Testis (tissue), 3 donors: Measurements from ENCODE around the gene MYL10. TPM values are rescaled to one million over a fixed set of nuclear protein-coding genes. Genes with fewer than 3 reads are reported as not detected.

Experiments
- DNase-seq: peaks from one replicate; pipeline ENCODE4 v3.0.0-alpha.2; 2019
- H3K27ac ChIP-seq, 2 donors: fragments of 200-600 bp; sonication (generic); one replicate each; pipeline ENCODE4 v1.5.1; 2019
- H3K27me3 ChIP-seq: fragments of 200-600 bp; sonication (generic); one replicate; pipeline ENCODE4 v1.5.1; 2019
- H3K36me3 ChIP-seq: fragments of 200-600 bp; sonication (generic); one replicate; pipeline ENCODE4 v1.5.1; 2017; ENCODE audit warnings: low read depth; ENCODE audit errors: missing control alignments
- H3K4me1 ChIP-seq: fragments of 200-600 bp; sonication (generic); one replicate; pipeline ENCODE4 v1.5.1; 2019
- H3K4me3 ChIP-seq, 2 donors: fragments of 200-600 bp; sonication (generic); one replicate each; pipeline ENCODE4 v1.5.1; 2017 to 2019
- H3K9me3 ChIP-seq: fragments of 200-600 bp; sonication (generic); one replicate; pipeline ENCODE4 v1.5.1; 2017
- POLR2A ChIP-seq: fragments of 450-650 bp; IDR thresholded peaks from one replicate; pipeline ENCODE4 v1.6.1; 2017; ENCODE audit warnings: antibody characterized with exemption, mild to moderate bottlenecking, moderate library complexity
- WGBS, 2 donors: methylation state at CpG; one replicate each; pipeline ENCODE4 v1.1.5; 2018; 5-methylcytosine and 5-hydroxymethylcytosine counted together
- intact Hi-C: fragments of 100-400 bp; cut with DNase I; formaldehyde crosslinking; loops from one replicate; pipeline ENCODE4 v1.15.1; 2023; ENCODE audit warnings: low total_unique reads
- polyA plus RNA-seq: library from polyadenylated mRNA; stranded (reverse); fragments of 350-450 nt; fragmentation: Illumina TruSeq; extraction: RNeasy Lipid Tissue Mini Kit (QIAGEN cat#74804); gene quantifications from one replicate; pipeline ENCODE4 v1.2.3, GENCODE V29; 2014; ENCODE audit warnings: low read depth, low replicate concordance; ENCODE audit not compliant: insufficient read depth
- total RNA-seq, 2 donors: library from RNA; depleted of rRNA; stranded (reverse); fragments of >200 nt; gene quantifications; one replicate each; pipeline ENCODE4 v1.2.3, GENCODE V29; 2016
- TF ChIP-seq, protein P1 (sequence below), 3 experiments: fragments of 450-650 bp in 2 of 3; fragments of 200-600 bp in 1 of 3; sonication (generic) in 1 of 3; IDR thresholded peaks; one replicate each; pipeline ENCODE4 v1.5.1; 2016 to 2019; ENCODE audit warnings: antibody characterized with exemption in 3 of 3, mild to moderate bottlenecking in 2 of 3, moderate library complexity in 1 of 3

MYL10 gene
- total and polyA plus RNA-seq, 3 donors from 2014 or later, result not detected

DNA sequence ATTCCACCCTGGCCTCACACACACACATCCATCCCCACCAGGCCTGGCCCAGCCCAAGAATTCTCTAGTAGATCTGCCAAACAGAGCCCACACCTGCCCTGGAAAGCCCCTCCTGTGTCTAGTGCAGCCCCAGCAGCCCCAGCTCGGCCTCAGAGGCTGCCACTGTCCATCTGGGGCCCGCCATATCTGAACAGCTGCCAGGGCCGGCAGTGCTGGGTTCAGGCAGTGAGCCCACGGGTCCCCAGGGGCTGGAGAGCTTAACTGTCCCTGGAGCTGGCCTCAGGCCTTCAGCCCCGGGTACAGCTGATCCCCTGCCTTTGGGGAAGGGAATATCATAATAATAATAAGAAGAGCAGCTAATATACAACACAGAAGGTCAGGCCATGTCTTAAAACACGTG, 574 bp downstream of the MYL10 start:
- TF ChIP-seq, protein P1, sequence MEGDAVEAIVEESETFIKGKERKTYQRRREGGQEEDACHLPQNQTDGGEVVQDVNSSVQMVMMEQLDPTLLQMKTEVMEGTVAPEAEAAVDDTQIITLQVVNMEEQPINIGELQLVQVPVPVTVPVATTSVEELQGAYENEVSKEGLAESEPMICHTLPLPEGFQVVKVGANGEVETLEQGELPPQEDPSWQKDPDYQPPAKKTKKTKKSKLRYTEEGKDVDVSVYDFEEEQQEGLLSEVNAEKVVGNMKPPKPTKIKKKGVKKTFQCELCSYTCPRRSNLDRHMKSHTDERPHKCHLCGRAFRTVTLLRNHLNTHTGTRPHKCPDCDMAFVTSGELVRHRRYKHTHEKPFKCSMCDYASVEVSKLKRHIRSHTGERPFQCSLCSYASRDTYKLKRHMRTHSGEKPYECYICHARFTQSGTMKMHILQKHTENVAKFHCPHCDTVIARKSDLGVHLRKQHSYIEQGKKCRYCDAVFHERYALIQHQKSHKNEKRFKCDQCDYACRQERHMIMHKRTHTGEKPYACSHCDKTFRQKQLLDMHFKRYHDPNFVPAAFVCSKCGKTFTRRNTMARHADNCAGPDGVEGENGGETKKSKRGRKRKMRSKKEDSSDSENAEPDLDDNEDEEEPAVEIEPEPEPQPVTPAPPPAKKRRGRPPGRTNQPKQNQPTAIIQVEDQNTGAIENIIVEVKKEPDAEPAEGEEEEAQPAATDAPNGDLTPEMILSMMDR (IDR thresholded peaks at IDR 0.05), result no peak
- no peak for TF ChIP-seq POLR2A
- no peak for DNase-seq
- intact Hi-C loops, result no loop called here

DNA sequence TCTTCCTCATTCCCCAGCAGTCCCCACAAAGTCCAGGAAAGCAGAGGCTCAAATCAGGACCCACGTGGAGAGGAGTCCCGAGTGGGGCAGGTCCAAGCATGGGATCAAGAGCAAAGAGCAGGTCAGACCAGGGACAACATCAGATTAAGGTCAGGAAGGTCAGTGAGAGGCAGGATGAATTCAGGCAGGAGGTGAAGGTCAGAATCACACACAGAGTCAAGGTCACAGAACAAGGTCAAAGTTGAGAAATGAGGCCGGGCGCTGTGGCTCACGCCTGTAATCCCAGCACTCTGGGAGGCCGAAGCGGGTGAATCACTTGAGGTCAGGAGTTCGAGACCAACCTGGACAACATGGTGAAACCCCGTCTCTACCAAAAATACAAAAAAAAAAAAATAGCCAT, 2.3 kb downstream of the MYL10 start:
- H3K27ac ChIP-seq, result no peak overlapping the region
- WGBS, 2 donors, result 72 to 83% methylated on average over 9 of the region's 9 CpGs
- no peak for TF ChIP-seq POLR2A
- TF ChIP-seq, protein P1 (IDR thresholded peaks at IDR 0.05), result no peak
- H3K27me3 ChIP-seq, result no peaks in the 10 kb centered on the region
- no peak for DNase-seq
- intact Hi-C loops, result no loop called here
- H3K4me1 ChIP-seq, result peaks cover 28% of the 10 kb centered on the region
- H3K4me3 ChIP-seq, result no peak overlapping the region
- H3K36me3 ChIP-seq, result no peaks in the 10 kb centered on the region
- no peaks in the 10 kb centered on the region for H3K9me3 ChIP-seq

More for the DNA sequence above, 574 bp downstream of the MYL10 start:
- Histone ChIP-seq H3K4me1 (peaks cover 22% of the 10 kb centered on the region), H3K36me3 (no peaks in the 10 kb centered on the region), H3K4me3 (no peak overlapping the region), H3K9me3 (no peaks in the 10 kb centered on the region), H3K27ac (no peak overlapping the region), H3K27me3 (no peaks in the 10 kb centered on the region)
- WGBS, 2 donors, result 64 to 65% methylated on average over 6 of the region's 6 CpGs

DNA sequence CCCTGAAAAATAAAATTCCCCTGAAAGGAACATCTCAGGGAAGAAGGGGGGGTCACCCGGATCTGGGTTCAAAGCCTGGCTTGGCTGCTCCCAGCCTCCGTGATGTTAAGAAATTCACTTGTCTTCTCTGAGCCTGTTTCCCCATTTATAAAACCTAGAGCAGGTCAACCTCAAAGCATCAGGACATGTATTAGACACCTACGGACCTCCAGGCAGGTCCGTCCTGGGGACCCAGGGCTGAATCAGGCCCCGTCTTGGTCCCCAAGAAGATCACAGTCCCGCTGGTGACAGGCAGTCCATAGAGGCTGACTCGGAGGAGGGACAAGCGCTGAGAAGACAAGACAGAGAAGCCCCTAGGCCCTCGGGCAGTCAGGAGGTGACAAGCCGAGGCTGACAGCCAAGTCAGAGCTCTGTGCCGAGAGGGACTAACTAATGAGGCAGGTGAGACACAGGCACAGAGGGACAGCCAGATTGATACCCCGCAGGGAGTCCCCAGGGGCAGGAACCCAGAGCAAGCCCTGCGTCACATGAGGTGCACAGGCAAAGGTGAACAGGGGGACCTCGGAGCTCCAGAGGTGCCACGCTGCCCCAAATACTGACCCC, 2.9 kb downstream of the MYL10 start:
- Histone ChIP-seq H3K4me1 (peaks cover 28% of the 10 kb centered on the region), H3K27me3 (no peaks in the 10 kb centered on the region), H3K36me3 (no peaks in the 10 kb centered on the region), H3K27ac (peak overlapping the region in 1 of 2 donors; percentile 77), H3K4me3 (no peak overlapping the region), H3K9me3 (no peaks in the 10 kb centered on the region)
- intact Hi-C loops, result no loop called here
- DNase-seq, result no peak
- 78 to 82% methylated on average over 11 to 15 of the region's 15 CpGs for WGBS, 2 donors
- no peak for TF ChIP-seq POLR2A
- TF ChIP-seq, protein P1 (IDR thresholded peaks at IDR 0.05), result no peak

DNA sequence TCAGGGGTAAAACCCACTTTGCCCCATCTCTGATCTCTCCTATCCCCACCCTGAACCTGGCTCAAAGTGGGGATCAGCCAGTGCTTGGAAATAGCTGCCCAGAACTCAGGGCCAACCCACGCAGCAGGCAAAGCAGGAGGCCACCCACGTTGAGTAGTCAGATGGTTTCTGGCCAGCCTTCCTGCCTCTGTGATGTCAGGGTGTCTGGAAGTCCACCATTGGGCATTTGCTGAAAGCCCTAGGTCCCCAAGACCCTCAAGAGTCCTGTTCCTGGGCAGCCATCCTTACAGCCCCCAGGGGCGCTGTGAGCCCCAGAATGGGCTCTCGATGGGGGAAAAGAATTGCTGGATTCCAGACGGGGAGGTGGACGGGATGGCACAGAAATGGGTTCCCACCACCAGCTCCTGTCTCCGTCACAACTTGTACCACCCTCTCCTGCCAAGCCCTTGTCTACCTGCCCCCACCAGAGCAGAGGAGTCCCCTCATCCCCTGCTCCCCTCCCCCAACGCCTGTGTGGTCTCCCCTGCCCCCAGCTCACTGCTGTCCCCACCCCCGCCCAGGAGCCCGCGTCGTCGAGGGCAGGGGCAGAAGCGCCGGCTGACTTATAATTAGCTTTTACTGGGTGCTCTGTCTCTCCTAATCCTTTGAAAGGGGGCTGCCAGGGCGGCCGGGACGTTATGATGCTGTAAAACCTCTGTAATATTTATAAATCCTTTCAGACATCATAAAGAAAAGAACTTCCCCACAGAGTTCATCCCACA, 3.9 kb downstream of the MYL10 start:
- H3K4me3 ChIP-seq, result no peak overlapping the region
- H3K27ac ChIP-seq, result peak overlapping the region; percentile 65 to 77
- 24 to 28% methylated on average over 13 to 18 of the region's 18 CpGs for WGBS, 2 donors
- TF ChIP-seq POLR2A, result no peak
- TF ChIP-seq, protein P1 (IDR thresholded peaks at IDR 0.05), result no peak
- intact Hi-C loops, result no loop called here
- peaks cover 22% of the 10 kb centered on the region for H3K4me1 ChIP-seq
- no peaks in the 10 kb centered on the region for H3K36me3 ChIP-seq
- H3K9me3 ChIP-seq, result no peaks in the 10 kb centered on the region
- peak; percentile 68 for DNase-seq
- H3K27me3 ChIP-seq, result no peaks in the 10 kb centered on the region
